Measurements from ENCODE around the gene COL1A2.

COL1A2 gene

GRCh38 chr7:94391726-94392392, 2.8 kb upstream of the COL1A2 start:
- TF ChIP-seq ZFX (IDR thresholded peaks at IDR 0.05; ENCODE audit: borderline replicate concordance), result no peak
- no peak for TF ChIP-seq CTCF (IDR thresholded peaks at IDR 0.05)
- H3K27ac ChIP-seq, result no peak overlapping the region

- no peak for TF ChIP-seq ZFX (IDR thresholded peaks at IDR 0.05; ENCODE audit: borderline replicate concordance)
- TF ChIP-seq CTCF (IDR thresholded peaks at IDR 0.05), result no peak
- H3K27ac ChIP-seq, result no peak overlapping the region
Observed at GRCh38 chr7:94392393-94392786, 2.3 kb upstream of the COL1A2 start.

GRCh38 chr7:94393246-94394108, 1.2 kb upstream of the COL1A2 start:
- no peak overlapping the region for H3K27ac ChIP-seq
- TF ChIP-seq CTCF (IDR thresholded peaks at IDR 0.05) (no peak), ZFX (IDR thresholded peaks at IDR 0.05; ENCODE audit: borderline replicate concordance) (no peak)

- TF ChIP-seq CTCF (IDR thresholded peaks at IDR 0.05), result no peak
- TF ChIP-seq ZFX (IDR thresholded peaks at IDR 0.05; ENCODE audit: borderline replicate concordance), result no peak
Observed at GRCh38 chr7:94394109-94394436, 622 bp upstream of the COL1A2 start.

GRCh38 chr7:94395141-94396036, 694 bp downstream of the COL1A2 start:
- H3K27ac ChIP-seq, result no peak overlapping the region
- TF ChIP-seq ZFX (IDR thresholded peaks at IDR 0.05; ENCODE audit: borderline replicate concordance) (no peak), CTCF (IDR thresholded peaks at IDR 0.05) (peak; percentile 90)

More at GRCh38 chr7:94394109-94394436, 622 bp upstream of the COL1A2 start:
- H3K27ac ChIP-seq, result no peak overlapping the region

GRCh38 chr7:94396037-94396431, 1.3 kb downstream of the COL1A2 start:
- no peak overlapping the region for H3K27ac ChIP-seq
- TF ChIP-seq CTCF (IDR thresholded peaks at IDR 0.05), result no peak
- no peak for TF ChIP-seq ZFX (IDR thresholded peaks at IDR 0.05; ENCODE audit: borderline replicate concordance)
